ENCODE data around the gene NUP58.

NUP58 gene

GRCh38 chr13:25378528-25378927 lies 77.1 kb downstream of the NUP58 start:
- DNase-seq, result no peak

- DNase-seq, result no peak
Observed at GRCh38 chr13:25379011-25379410, 77.6 kb downstream of the NUP58 start.

GRCh38 chr13:25380082-25380481 lies 78.7 kb downstream of the NUP58 start:
- no peak for DNase-seq

GRCh38 chr13:25380741-25381324 lies 79.4 kb downstream of the NUP58 start:
- no peak for DNase-seq

GRCh38 chr13:25384758-25385410 lies 83.5 kb downstream of the NUP58 start:
- DNase-seq, result no peak

- no peak for DNase-seq
Observed at GRCh38 chr13:25391932-25392331, 90.5 kb downstream of the NUP58 start.
